NCI-H510A (cell line): ENCODE measurements around the gene ACOT6.
"Not testable (repeated sequence)": the region's sequence is repeated elsewhere in the genome, so short reads cannot be mapped to it uniquely, and the experiment has no call there.

Experiments
- DNase-seq: peaks from one replicate; lab custom pipeline; 2025; lab: John Stamatoyannopoulos, UW

Gene ACOT6

GRCh38 chr14:73599499-73599898 is 12.8 kb upstream of the ACOT6 start:
- DNase-seq, result no peak

- no peak for DNase-seq
These were observed 9.3 kb upstream of the ACOT6 start for GRCh38 chr14:73602994-73603393.

- DNase-seq, result no peak
These were observed 6.0 kb upstream of the ACOT6 start for GRCh38 chr14:73606271-73606670.

DNA sequence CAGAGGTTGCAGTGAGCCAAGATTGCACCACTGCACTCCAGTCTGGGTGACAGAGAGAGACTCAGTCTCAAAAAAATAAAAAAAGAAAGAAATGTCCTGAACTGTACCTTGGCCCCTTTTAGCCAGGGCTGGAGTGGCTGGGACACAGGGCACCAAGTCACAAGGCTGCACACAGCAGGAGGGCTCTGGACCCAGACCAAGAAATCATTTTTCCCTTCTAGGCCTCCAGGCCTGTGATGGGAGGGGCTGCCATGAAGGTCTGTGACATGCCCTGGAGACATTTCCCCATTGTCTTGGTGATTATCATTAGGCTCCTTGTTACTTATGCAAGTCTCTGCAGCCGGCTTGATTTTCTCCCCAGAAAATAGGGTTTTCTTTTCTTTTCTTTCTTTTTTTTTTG is 5.1 kb upstream of the ACOT6 start:
- no peak for DNase-seq

DNA sequence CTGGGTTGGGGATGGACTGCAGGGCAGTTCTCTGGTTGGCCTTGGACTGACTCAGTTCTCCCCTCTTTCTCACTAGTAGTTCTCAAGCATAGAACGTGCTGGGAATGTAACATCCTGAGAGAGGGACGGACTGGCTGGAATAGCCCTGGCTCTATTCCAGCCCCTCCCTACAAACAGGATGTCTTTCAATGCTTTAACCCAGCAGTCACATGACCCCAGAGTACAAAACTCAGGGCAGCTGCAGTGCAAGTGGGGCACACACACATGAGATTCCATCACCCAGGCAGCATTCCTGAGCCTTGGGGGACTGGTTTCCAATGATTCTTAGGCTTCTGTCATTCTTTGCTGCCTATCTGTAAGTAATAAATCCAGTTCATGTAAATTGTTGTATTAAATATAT is 1.6 kb upstream of the ACOT6 start:
- no peak for DNase-seq

GRCh38 chr14:73613046-73613383 is 698 bp downstream of the ACOT6 start:
- DNase-seq, result no peak

DNA sequence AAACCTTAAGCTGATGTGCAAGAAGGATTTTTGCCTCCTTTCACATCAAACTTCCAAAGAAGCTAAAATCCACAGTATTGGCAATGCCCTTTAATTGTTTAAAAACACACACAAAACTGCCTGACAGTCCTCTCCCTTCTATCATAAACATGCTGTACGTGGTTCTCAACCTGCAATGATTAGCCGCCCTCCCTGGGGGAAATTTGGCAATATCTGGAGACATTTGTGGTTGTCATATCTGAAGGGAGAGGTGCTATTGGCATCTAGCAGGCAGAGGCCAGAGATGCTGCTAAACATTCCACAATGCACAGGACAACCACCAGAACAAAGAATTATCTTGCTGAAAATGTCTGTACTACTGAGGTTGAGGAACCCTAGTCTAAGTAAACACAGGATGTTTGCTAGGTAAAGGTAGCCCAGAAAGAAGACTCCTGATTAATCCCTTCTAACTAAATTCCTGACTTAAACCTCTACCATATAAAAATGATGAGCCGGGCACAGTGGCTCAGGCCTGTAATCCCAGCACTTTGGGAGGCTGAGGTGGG is 1.2 kb downstream of the ACOT6 start:
- DNase-seq, result no peak

GRCh38 chr14:73616831-73617230 is 4.5 kb downstream of the ACOT6 start:
- DNase-seq, result no peak

DNA sequence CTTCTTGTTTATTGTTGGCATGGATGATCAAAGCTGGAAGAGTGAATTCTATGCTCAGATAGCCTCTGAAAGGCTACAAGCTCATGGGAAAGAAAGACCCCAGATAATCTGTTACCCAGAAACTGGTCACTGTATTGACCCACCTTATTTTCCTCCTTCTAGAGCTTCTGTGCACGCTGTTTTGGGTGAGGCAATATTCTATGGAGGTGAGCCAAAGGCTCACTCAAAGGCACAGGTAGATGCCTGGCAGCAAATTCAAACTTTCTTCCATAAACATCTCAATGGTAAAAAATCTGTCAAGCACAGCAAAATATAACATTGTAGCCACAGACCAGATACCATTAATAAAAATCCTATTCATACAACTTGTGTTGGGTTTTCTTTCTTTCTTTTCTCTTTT is 7.2 kb downstream of the ACOT6 start:
- no peak for DNase-seq

GRCh38 chr14:73620268-73620667 is 8.0 kb downstream of the ACOT6 start:
- no peak for DNase-seq

- DNase-seq, result no peak
These were observed 11.3 kb downstream of the ACOT6 start for GRCh38 chr14:73623504-73624054.

- no peak for DNase-seq
These were observed 13.4 kb downstream of the ACOT6 start for GRCh38 chr14:73625706-73626105.

DNA sequence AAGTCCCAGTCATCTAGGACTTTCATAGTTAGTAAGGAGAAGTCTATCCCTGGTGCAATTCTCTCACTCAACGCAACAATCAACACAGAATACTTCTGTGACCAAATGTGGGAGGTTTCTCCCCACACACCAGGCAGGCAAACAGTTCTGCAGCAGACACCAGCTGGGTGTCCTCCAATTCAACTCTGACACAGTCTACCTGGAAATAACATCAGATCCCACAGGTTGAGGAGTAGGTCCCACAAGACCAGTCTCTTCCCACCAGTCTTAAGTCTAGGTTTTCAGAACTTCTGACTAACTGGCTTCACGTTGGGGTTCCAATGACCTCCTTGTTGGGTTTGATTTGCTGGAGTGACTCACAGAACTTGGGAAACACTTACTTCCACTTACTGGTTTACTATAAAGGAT is 14.8 kb downstream of the ACOT6 start:
- no peak for DNase-seq

- DNase-seq, result no peak
These were observed 17.9 kb downstream of the ACOT6 start for GRCh38 chr14:73630009-73630780.

DNA sequence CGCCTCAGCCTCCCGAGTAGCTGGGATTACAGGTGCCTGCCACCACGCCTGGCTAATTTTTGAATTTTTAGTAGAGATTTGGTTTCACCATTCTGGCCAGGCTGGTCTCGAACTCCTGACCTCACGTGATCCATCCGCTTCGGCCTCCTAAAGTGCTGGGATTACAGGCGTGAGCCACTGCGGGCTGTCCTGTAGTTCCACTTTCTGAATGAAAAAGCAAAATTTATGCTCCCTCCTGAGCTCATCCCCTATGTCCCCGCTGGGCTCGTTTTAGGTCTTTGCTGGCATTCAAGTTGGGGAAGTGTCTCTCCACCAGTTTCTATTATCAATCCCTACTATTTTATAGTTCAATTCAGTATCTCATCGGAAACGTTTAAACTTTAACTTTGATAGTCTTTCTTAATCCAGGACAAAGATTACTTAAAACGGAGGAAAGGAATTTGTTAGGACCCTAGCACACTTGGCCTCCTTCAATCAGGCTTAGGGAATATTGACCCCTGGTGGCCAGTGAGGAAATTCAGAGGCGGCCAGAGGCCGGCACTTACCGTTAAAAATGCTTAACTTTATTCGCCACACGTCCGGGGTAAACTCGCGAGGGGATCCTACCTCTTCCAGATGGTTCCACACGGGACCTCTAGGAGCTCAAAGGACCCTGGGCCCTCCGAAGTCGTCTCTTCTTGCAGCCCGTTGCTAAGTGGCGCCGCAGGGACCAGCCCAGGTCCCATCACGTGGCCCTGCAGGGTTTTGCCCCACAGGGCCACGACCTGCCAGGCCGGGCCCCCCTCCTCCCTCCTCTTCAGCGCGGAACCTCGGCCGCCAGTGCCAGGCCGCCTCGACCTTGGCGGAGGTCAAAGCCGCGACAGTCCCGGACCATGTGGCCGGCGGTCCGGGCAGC is 21.0 kb downstream of the ACOT6 start:
- peak; percentile 46 for DNase-seq

GRCh38 chr14:73634011-73634833 is 21.9 kb downstream of the ACOT6 start:
- DNase-seq, result peak; percentile 15

DNA sequence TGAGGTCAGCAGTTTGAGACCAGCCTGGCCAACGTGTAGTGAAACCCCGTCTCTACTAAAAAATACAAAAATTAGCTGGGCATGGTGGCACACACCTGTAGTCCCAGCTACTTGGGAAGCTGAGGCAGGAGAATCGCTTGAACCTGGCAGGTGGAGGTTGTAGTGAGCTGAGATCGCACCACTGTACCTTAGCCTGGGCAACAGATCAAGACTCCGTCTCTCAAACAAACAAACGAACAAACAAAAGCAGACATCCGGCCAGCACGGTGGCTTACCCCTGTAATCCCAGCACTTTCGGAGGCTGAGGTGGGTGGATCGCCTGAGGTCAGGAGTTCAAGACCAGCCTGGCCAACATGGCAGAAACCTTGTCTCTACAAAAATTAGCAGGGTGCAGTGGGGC is 24.0 kb downstream of the ACOT6 start:
- not testable (repeated sequence) for DNase-seq

- DNase-seq, result no peak
These were observed 25.5 kb downstream of the ACOT6 start for GRCh38 chr14:73637830-73638229.

GRCh38 chr14:73640796-73641365 is 28.6 kb downstream of the ACOT6 start:
- no peak for DNase-seq

DNA sequence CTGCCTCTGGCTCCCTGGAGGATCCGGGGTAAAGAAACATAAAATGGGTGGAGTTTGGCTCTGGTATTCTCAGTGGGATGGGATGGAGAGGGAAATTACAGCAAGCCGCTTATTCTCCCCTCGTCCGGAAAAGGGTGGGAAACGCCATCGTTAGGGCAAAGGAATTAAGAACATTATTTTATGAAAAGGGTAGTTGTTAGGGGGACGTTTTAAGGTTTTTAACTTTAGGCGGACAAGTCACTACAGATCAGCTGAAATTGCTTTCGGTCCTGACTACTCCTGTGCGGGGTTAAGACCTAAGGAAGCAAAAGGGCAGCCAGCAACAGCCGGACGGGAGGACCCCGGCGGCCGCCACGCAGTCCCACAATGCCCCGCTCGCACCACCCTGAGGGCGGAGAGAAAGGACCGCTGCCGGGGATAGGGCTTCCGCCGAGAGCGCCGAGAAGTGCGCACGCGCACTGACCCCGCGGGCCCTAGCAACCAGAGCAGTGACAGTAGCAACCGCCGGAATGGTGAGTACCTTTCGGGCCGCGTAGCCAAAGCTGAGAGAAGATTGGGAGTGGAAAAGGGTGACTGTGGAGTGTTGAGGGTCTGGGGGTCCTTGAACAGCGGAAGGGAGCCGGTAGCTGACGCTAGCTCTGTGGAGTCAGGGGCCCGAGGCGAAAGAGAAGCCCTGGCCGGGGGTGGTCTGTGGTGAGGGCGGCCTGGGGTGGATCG is 32.4 kb downstream of the ACOT6 start, which contains the start of gene DNAL1:
Gene DNAL1 (plus strand): TSS at position 456 of the 717 bp plus-strand sequence. CDS start 54 bp downstream, at position 510.
- DNase-seq, result peak; percentile 84

DNA sequence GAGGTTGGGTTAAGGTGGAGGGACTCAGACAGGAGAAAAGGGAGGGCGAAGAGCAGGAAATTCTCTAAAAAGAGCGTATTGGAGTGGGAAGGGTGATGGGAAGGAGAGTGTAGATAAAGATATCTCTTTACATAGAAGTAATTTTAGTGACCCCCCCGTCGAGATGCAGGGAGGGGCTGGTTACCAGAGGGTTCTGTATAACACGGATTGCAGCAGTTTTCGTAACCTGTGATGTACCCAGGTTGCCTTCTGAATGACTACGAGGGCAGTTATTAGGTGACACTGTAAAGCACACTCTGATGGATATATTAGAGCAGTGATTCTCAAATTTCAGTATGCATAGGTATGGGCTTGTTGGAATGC is 32.9 kb downstream of the ACOT6 start:
- DNase-seq, result no peak
